Nephron progenitor cell (in vitro differentiated cells): ENCODE results near the gene ENTHD1.
"Not testable (repeated sequence)": the region's sequence is repeated elsewhere in the genome, so short reads cannot be mapped to it uniquely, and the experiment has no call there.

Experiments used
- DNase-seq: peaks from one replicate; pipeline ENCODE4 v3.0.0; 2021
- H3K27ac Mint-ChIP-seq: 2 replicates; pipeline ENCODE4 v1.8.0; 2021; ENCODE audit warnings: mild to moderate bottlenecking, moderate library complexity, mixed read lengths
- H3K27me3 Mint-ChIP-seq: 2 replicates; pipeline ENCODE4 v1.8.0; 2021; ENCODE audit warnings: mild to moderate bottlenecking, low read depth, mixed read lengths; ENCODE audit not compliant: poor library complexity
- H3K36me3 Mint-ChIP-seq: 2 replicates; pipeline ENCODE4 v1.8.0; 2021; ENCODE audit warnings: low read depth, mixed read lengths
- H3K4me1 Mint-ChIP-seq: 2 replicates; pipeline ENCODE4 v1.8.0; 2021; ENCODE audit warnings: mixed read lengths
- H3K4me3 Mint-ChIP-seq: 2 replicates; pipeline ENCODE4 v1.8.0; 2021; ENCODE audit warnings: mild to moderate bottlenecking, moderate library complexity, mixed read lengths
- H3K9me3 Mint-ChIP-seq: 2 replicates; pipeline ENCODE4 v1.8.0; 2021; ENCODE audit warnings: mild to moderate bottlenecking, moderate library complexity, mixed read lengths
- TF ChIP-seq, protein P1 (sequence below): fragments of 200-600 bp; sonication (generic); IDR thresholded peaks from 2 replicates; pipeline ENCODE4 v1.5.0; 2021; ENCODE audit warnings: antibody characterized with exemption

Gene ENTHD1

DNA sequence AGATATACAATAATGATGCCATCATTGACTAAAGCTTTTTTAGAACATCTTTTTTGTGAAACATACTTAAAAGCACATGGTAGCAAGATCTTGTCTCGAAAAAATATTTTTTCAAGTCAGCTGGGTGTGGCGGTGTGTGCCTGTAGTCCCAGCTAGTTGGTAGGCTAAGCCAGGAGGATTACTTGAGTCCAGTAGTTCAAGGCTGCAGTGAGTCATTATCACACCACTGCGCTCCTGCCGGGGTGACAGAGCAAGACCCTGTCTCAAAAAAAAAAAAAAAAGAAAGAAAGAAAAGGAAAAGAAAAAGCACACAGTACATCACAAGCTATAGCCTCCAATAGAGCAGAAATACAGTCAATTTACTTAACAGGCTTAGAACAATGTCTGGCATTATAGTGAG is 37.0 kb downstream of the ENTHD1 start:
- Mint-ChIP-seq H3K4me3 (no peak overlapping the region), H3K27ac (no peak overlapping the region), H3K27me3 (peaks cover 4% of the 10 kb centered on the region), H3K9me3 (no peaks in the 10 kb centered on the region), H3K4me1 (no peaks in the 10 kb centered on the region), H3K36me3 (no peaks in the 10 kb centered on the region)
- TF ChIP-seq, protein P1, sequence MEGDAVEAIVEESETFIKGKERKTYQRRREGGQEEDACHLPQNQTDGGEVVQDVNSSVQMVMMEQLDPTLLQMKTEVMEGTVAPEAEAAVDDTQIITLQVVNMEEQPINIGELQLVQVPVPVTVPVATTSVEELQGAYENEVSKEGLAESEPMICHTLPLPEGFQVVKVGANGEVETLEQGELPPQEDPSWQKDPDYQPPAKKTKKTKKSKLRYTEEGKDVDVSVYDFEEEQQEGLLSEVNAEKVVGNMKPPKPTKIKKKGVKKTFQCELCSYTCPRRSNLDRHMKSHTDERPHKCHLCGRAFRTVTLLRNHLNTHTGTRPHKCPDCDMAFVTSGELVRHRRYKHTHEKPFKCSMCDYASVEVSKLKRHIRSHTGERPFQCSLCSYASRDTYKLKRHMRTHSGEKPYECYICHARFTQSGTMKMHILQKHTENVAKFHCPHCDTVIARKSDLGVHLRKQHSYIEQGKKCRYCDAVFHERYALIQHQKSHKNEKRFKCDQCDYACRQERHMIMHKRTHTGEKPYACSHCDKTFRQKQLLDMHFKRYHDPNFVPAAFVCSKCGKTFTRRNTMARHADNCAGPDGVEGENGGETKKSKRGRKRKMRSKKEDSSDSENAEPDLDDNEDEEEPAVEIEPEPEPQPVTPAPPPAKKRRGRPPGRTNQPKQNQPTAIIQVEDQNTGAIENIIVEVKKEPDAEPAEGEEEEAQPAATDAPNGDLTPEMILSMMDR: no peak
- DNase-seq: no peak

DNA sequence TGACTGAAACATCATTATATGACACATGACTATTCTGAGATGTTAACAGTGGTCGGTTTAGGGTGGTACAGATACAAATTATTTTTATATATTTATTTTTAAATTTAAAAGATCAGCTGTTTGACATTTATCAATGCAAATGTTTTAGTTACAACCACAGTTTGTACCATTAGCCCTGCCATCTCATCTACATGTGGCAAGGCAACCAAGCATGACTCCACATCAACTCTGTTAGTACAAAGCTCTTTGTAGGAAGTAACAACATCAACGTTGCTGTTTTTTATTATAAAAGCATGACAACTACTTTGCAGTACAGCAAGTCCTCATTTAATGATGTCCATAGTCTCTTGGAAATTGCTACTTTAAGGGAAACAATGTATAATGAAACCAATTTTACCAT is 40.8 kb downstream of the ENTHD1 start:
- no peak for DNase-seq
- TF ChIP-seq, protein P1: no peak
- H3K36me3 Mint-ChIP-seq: no peaks in the 10 kb centered on the region
- H3K27me3 Mint-ChIP-seq: peaks cover 4% of the 10 kb centered on the region
- H3K4me1 Mint-ChIP-seq: no peaks in the 10 kb centered on the region
- H3K9me3 Mint-ChIP-seq: no peaks in the 10 kb centered on the region
- H3K27ac Mint-ChIP-seq: no peak overlapping the region
- H3K4me3 Mint-ChIP-seq: no peak overlapping the region

DNA sequence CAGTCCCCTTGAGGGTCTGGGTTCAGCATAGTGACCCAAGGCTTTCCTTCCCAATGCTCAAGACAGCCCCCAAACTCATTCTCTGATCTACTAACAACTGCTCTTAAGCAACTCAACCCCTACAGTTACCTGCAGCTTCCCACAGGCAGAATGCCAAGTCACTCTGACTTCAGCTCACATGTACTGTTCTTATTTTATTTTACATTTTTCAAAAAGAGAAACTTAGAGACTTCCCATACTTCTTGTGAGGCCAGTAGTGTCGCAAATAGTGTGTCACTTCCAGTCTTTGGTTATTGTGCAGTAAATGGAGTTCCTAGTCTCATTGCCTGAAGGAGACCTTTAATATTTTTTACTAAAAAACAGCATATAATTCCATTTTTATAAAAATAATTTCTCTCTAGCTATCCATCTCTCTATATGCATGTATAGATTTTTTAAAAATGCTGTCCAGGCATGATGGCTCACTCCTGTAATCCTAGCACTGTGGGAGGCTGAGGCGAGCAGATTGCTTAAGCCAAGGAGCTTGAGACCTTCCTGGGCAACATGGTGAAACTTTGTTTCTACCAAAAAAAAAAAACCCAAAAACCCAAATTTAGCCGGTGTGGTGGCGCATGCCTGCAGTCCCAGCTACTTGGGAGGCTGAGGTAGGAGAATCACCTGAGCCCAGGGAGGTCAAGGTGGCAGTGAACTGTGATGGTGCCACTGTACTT is 41.8 kb downstream of the ENTHD1 start:
- TF ChIP-seq, protein P1: no peak
- no peaks in the 10 kb centered on the region for H3K9me3 Mint-ChIP-seq
- H3K4me1 Mint-ChIP-seq: no peaks in the 10 kb centered on the region
- peaks cover 4% of the 10 kb centered on the region for H3K27me3 Mint-ChIP-seq
- H3K27ac Mint-ChIP-seq: no peak overlapping the region
- no peaks in the 10 kb centered on the region for H3K36me3 Mint-ChIP-seq
- DNase-seq: no peak
- no peak overlapping the region for H3K4me3 Mint-ChIP-seq

DNA sequence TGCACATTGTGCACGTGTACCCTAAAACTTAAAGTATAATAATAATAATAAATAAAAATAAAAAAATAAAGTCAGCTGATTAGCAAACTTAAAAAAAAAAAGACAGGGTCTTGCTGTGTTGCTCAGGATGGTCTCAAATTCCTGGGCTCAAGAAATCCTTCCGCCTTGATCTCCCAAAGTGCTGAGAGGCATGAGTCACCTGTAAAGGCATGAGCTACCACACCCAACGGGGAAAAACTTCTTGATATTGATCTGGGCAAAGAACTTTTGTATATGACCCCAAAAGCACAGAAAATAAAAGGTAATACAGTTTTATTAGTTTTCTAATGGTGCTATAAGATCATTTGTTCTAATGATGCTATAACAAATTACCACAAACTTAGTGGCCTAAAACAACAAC is 46.1 kb downstream of the ENTHD1 start:
- TF ChIP-seq, protein P1: no peak
- H3K9me3 Mint-ChIP-seq: peaks cover 14% of the 10 kb centered on the region

DNA sequence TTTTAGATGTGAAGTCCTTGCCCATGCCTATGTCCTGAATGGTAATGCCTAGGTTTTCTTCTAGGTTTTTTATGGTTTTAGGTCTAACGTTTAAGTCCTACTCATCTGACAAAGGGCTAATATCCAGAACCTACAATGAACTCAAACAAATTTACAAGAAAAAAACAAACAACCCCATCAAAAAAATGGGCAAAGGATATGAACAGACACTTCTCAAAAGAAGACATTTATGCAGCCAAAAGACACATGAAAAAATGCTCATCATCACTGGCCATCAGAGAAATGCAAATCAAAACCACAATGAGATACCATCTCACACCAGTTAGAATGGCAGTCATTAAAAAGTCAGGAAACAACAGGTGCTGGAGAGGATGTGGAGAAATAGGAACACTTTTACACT is 47.0 kb downstream of the ENTHD1 start:
- H3K4me1 Mint-ChIP-seq, H3K36me3 Mint-ChIP-seq: not testable (repeated sequence)

More for the DNA sequence above, 46.1 kb downstream of the ENTHD1 start:
- H3K27ac Mint-ChIP-seq: no peak overlapping the region
- no peaks in the 10 kb centered on the region for H3K4me1 Mint-ChIP-seq
- H3K4me3 Mint-ChIP-seq: no peak overlapping the region
- peaks cover 4% of the 10 kb centered on the region for H3K27me3 Mint-ChIP-seq
- DNase-seq: no peak
- no peaks in the 10 kb centered on the region for H3K36me3 Mint-ChIP-seq

DNA sequence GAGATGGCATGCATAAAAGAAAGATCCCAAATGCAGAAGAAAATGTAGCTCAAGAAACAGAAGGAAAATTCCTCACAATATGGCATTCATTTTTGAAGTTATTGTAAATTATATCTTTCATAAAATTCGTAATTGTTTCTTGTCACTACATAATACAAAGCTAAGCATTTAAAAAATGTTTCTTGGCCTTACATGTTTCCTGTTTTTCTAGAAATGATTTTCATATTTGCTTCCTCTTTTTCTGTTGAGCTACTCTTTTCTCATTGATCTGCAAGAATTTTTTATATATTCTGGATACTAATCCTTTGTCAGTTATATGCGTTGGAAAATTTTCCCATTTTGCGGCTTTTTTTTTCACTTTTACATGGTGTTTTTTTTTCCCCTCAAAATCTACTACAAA is 48.0 kb downstream of the ENTHD1 start:
- Mint-ChIP-seq H3K36me3 (no peaks in the 10 kb centered on the region), H3K4me1 (no peaks in the 10 kb centered on the region), H3K4me3 (no peak overlapping the region), H3K27me3 (peaks cover 4% of the 10 kb centered on the region), H3K27ac (no peak overlapping the region), H3K9me3 (peaks cover 17% of the 10 kb centered on the region)
- TF ChIP-seq, protein P1: no peak
- no peak for DNase-seq

More for the DNA sequence above, 47.0 kb downstream of the ENTHD1 start:
- DNase-seq, H3K4me3 Mint-ChIP-seq, H3K27ac Mint-ChIP-seq, H3K27me3 Mint-ChIP-seq: not testable (repeated sequence)
- peaks cover 17% of the 10 kb centered on the region for H3K9me3 Mint-ChIP-seq
